Non-pigmented ciliary epithelial cell (primary cell): ENCODE data around the gene L1CAM.

Experiments used
- DNase-seq: peaks from one replicate; pipeline ENCODE4 v3.0.0-alpha.2; 2010; ENCODE audit warnings: low read depth

L1CAM gene

GRCh38 chrX:153885968-153886903 lies at the start of gene L1CAM:
Gene L1CAM, minus strand, starts transcription at chrX:153886173. Its CDS starts 10,337 bp downstream, at chrX:153875836.
- no peak for DNase-seq

GRCh38 chrX:153935326-153935851 lies 49.4 kb upstream of the L1CAM start:
- no peak for DNase-seq

- DNase-seq: no peak
Measured at GRCh38 chrX:153934762-153935325, 48.9 kb upstream of the L1CAM start, which contains the start of gene NAA10. Gene NAA10, minus strand, starts transcription at chrX:153935037. Its CDS starts 133 bp downstream, at chrX:153934904.

- no peak for DNase-seq
Measured at GRCh38 chrX:153934148-153934761, 48.3 kb upstream of the L1CAM start.

GRCh38 chrX:153933748-153934147 lies 47.8 kb upstream of the L1CAM start:
- no peak for DNase-seq

- DNase-seq: no peak
Measured at GRCh38 chrX:153932220-153932915, 46.4 kb upstream of the L1CAM start.

GRCh38 chrX:153931748-153932147 lies 45.8 kb upstream of the L1CAM start:
- DNase-seq: no peak

GRCh38 chrX:153931151-153931550 lies 45.2 kb upstream of the L1CAM start:
- no peak for DNase-seq

GRCh38 chrX:153930011-153930910 lies 44.3 kb upstream of the L1CAM start:
- DNase-seq: no peak

- DNase-seq: no peak
Measured at GRCh38 chrX:153929576-153929975, 43.6 kb upstream of the L1CAM start.

GRCh38 chrX:153928846-153929245 lies 42.9 kb upstream of the L1CAM start:
- DNase-seq: no peak

- DNase-seq: peak; percentile 87
Measured at GRCh38 chrX:153927922-153928760, 42.2 kb upstream of the L1CAM start.

- DNase-seq: no peak
Measured at GRCh38 chrX:153927672-153927921, 41.6 kb upstream of the L1CAM start.

- DNase-seq: no peak
Measured at GRCh38 chrX:153926858-153927671, 41.1 kb upstream of the L1CAM start.

GRCh38 chrX:153926552-153926857 lies 40.5 kb upstream of the L1CAM start:
- no peak for DNase-seq

- no peak for DNase-seq
Measured at GRCh38 chrX:153925739-153926551, 40.0 kb upstream of the L1CAM start, which contains the start of gene ARHGAP4. Gene ARHGAP4, minus strand, starts transcription at chrX:153926264. Its CDS starts 62 bp downstream, at chrX:153926202.

- DNase-seq: no peak
Measured at GRCh38 chrX:153925387-153925738, 39.4 kb upstream of the L1CAM start.

- no peak for DNase-seq
Measured at GRCh38 chrX:153924149-153924861, 38.3 kb upstream of the L1CAM start.
